HCT116 (cell line): ENCODE data around the gene EYA2. TPM values are rescaled to one million over a fixed set of nuclear protein-coding genes. Genes with fewer than 3 reads are reported as not detected.

Experiments
- ATAC-seq: fragments of 200-7000 bp; cut with Tn5 transposase; 2 replicates; pipeline ENCODE4 v1.9.1; 2020; ENCODE audit warnings: mild to moderate bottlenecking, moderate library complexity
- BruUV-seq: library from RNA; stranded (reverse); fragments of 400-500 nt; replicated peaks from 2 replicates; lab custom pipeline; 2021; lab: Mats Ljungman, UMichigan
- CTCF ChIA-PET: fragments of 300-600 bp; sonication (Branson Sonifier 250); formaldehyde crosslinking; loops from one replicate; lab custom pipeline; 2021; ENCODE audit warnings: antibody characterized with exemption; lab: Charles Lee
- POLR2A ChIA-PET: fragments of 300-600, 350-600 bp; sonication (Branson Sonifier 250); formaldehyde crosslinking; loops from one replicate; lab custom pipeline; 2021; ENCODE audit warnings: antibody characterized with exemption; lab: Charles Lee
- RAD21 ChIA-PET, 2 experiments: fragments of 300-600 bp; sonication (Branson Sonifier 250); formaldehyde crosslinking; loops; one replicate each; lab custom pipeline; 2023; ENCODE audit warnings: low total read pairs in 2 of 2; ENCODE audit not compliant: uncharacterized antibody in 2 of 2, unreplicated experiment in 2 of 2, low non-redundant PET in 1 of 2; lab: Charles Lee
- DNase-seq: peaks from one replicate; pipeline ENCODE4 v3.0.0-alpha.2; 2010; ENCODE audit warnings: low read depth, low spot score
- H2AFZ ChIP-seq: fragments of 200-600 bp; shearing (Covaris generic), sonication (generic); 2 replicates; pipeline ENCODE4 v1.6.1; 2017; ENCODE audit warnings: low read depth, mixed run types, mixed read lengths, antibody characterized with exemption, low read length; ENCODE audit not compliant: poor library complexity, severe bottlenecking
- H3K27ac ChIP-seq: 2 replicates; pipeline ENCODE4 v1.5.1; 2012; ENCODE audit warnings: low read depth, low read length
- H3K27me3 ChIP-seq: fragments of 200-600 bp; sonication (generic); 2 replicates; pipeline ENCODE4 v1.6.1; 2016; ENCODE audit warnings: mixed run types, low read length, mixed read lengths; ENCODE audit not compliant: insufficient read depth
- H3K36me3 ChIP-seq, 2 experiments: fragments of 200-500 bp in 1 of 2; fragments of 200-600 bp in 1 of 2; sonication (Bioruptor generic) in 1 of 2; sonication (generic) in 1 of 2; 2 replicates each; pipeline versions ENCODE4 v1.5.1 to v1.6.1; 2014 to 2016; ENCODE audit warnings: low read length in 2 of 2, inconsistent platforms in 1 of 2, mixed read lengths in 1 of 2, mixed run types in 1 of 2; ENCODE audit not compliant: insufficient read depth in 2 of 2, control insufficient read depth in 1 of 2
- H3K4me1 ChIP-seq, 2 experiments: fragments of 200-600 bp in 1 of 2; sonication (generic) in 1 of 2; 2 replicates each; pipeline versions ENCODE4 v1.5.1 to v1.6.1; 2012 to 2017; ENCODE audit warnings: low read length in 2 of 2, inconsistent platforms in 1 of 2, mild to moderate bottlenecking in 1 of 2, mixed read lengths in 1 of 2, mixed run types in 1 of 2, moderate library complexity in 1 of 2; ENCODE audit not compliant: insufficient read depth in 2 of 2, control insufficient read depth in 1 of 2
- H3K4me2 ChIP-seq: fragments of 200-600 bp; sonication (generic); 2 replicates; pipeline ENCODE4 v1.6.1; 2017; ENCODE audit warnings: mixed run types, low read length, mixed read lengths
- H3K4me3 ChIP-seq, 2 experiments: fragments of 200-600 bp in 1 of 2; sonication (generic) in 1 of 2; replicated peaks in 1 of 2; 2 replicates each; pipeline ENCODE4 v1.5.1; 2011 to 2016; ENCODE audit warnings: low read length in 2 of 2, control low read depth in 1 of 2, low read depth in 1 of 2, mild to moderate bottlenecking in 1 of 2, mixed read lengths in 1 of 2, mixed run types in 1 of 2
- H3K79me2 ChIP-seq: fragments of 200-600 bp; sonication (generic); 2 replicates; pipeline ENCODE4 v1.6.1; 2017; ENCODE audit warnings: mild to moderate bottlenecking, mixed run types, low read length, moderate library complexity, mixed read lengths; ENCODE audit not compliant: insufficient read depth
- H3K9ac ChIP-seq: fragments of 200-600 bp; sonication (generic); 2 replicates; pipeline ENCODE4 v1.6.1; 2016; ENCODE audit warnings: low read length, mixed read lengths
- H3K9me2 ChIP-seq: fragments of 200-600 bp; sonication (generic), shearing (Covaris generic); 2 replicates; pipeline ENCODE4 v1.6.1; 2017; ENCODE audit warnings: mixed run types, mild to moderate bottlenecking, moderate library complexity; ENCODE audit not compliant: insufficient read depth
- H3K9me3 ChIP-seq, 2 experiments: fragments of 200-500 bp in 1 of 2; fragments of 200-600 bp in 1 of 2; sonication (Bioruptor generic) in 1 of 2; sonication (generic) in 1 of 2; 2 replicates each; pipeline ENCODE4 v1.6.1; 2014 to 2017; ENCODE audit warnings: low read length in 2 of 2, mixed read lengths in 2 of 2, inconsistent platforms in 1 of 2, low read depth in 1 of 2, mild to moderate bottlenecking in 1 of 2, mixed run types in 1 of 2, moderate library complexity in 1 of 2; ENCODE audit not compliant: control insufficient read depth in 1 of 2, insufficient read depth in 1 of 2
- H4K20me1 ChIP-seq: fragments of 200-600 bp; sonication (generic), shearing (Covaris generic); 2 replicates; pipeline ENCODE4 v1.6.1; 2017; ENCODE audit warnings: mixed run types, mild to moderate bottlenecking, moderate library complexity; ENCODE audit not compliant: insufficient read depth
- ATF3 ChIP-seq: IDR thresholded peaks from 2 replicates; pipeline ENCODE4 v1.6.1; 2012
- CEBPB ChIP-seq: IDR thresholded peaks from 2 replicates; pipeline ENCODE4 v1.6.1; 2012; ENCODE audit warnings: low read depth
- CTCF ChIP-seq, 3 experiments: fragments of 200-600 bp in 1 of 3; sonication (generic) in 1 of 3; IDR thresholded peaks in 2 of 3; conservative IDR thresholded peaks in 1 of 3; 2 replicates each; pipeline ENCODE4 v1.5.1; 2012 to 2017; ENCODE audit warnings: low read depth in 2 of 3, low read length in 2 of 3, antibody characterized with exemption in 1 of 3, borderline replicate concordance in 1 of 3, control low read depth in 1 of 3, mild to moderate bottlenecking in 1 of 3, mixed read lengths in 1 of 3, mixed run types in 1 of 3, moderate library complexity in 1 of 3; ENCODE audit not compliant: insufficient read depth in 1 of 3
- EGR1 ChIP-seq: IDR thresholded peaks from 2 replicates; pipeline ENCODE4 v1.6.1; 2012; ENCODE audit warnings: low read depth
- ELF1 ChIP-seq: IDR thresholded peaks from 2 replicates; pipeline ENCODE4 v1.6.1; 2012; ENCODE audit warnings: low read depth, borderline replicate concordance
- EZH2 ChIP-seq: fragments of 200-600 bp; sonication (generic); IDR thresholded peaks from 2 replicates; pipeline ENCODE4 v1.6.1; 2017; ENCODE audit warnings: antibody characterized with exemption, mixed run types
- EZH2phosphoT487 ChIP-seq: fragments of 200-600 bp; IDR thresholded peaks from 2 replicates; pipeline ENCODE4 v1.6.1; 2018; ENCODE audit warnings: antibody characterized with exemption, borderline replicate concordance
- FOSL1 ChIP-seq: IDR thresholded peaks from 2 replicates; pipeline ENCODE4 v1.6.1; 2012; ENCODE audit warnings: low read depth
- JUND ChIP-seq: IDR thresholded peaks from 2 replicates; pipeline ENCODE4 v1.6.1; 2012
- POLR2A ChIP-seq: IDR thresholded peaks from 2 replicates; pipeline ENCODE4 v1.7.0; 2011; ENCODE audit warnings: borderline replicate concordance; ENCODE audit not compliant: insufficient read depth, insufficient read length; ENCODE audit errors: extremely low read depth
- POLR2AphosphoS5 ChIP-seq: IDR thresholded peaks from 2 replicates; pipeline ENCODE4 v1.6.1; 2011; ENCODE audit warnings: mild to moderate bottlenecking, low read depth, low read length, moderate library complexity
- RAD21 ChIP-seq: IDR thresholded peaks from 2 replicates; pipeline ENCODE4 v1.6.1; 2012; ENCODE audit warnings: low read depth, mild to moderate bottlenecking
- REST ChIP-seq: IDR thresholded peaks from 2 replicates; pipeline ENCODE4 v1.6.1; 2012; ENCODE audit warnings: low read depth
- SIN3A ChIP-seq: IDR thresholded peaks from 2 replicates; pipeline ENCODE4 v1.6.1; 2012; ENCODE audit warnings: low read depth
- SP1 ChIP-seq: IDR thresholded peaks from 2 replicates; pipeline ENCODE4 v1.6.1; 2012; ENCODE audit warnings: low read depth
- SRF ChIP-seq: IDR thresholded peaks from 2 replicates; pipeline ENCODE4 v1.6.1; 2012; ENCODE audit warnings: low read depth
- TCF7L2 ChIP-seq: IDR thresholded peaks from 2 replicates; pipeline ENCODE4 v1.7.0; 2011; ENCODE audit warnings: borderline replicate concordance, inconsistent platforms; ENCODE audit not compliant: insufficient read depth, insufficient read length; ENCODE audit errors: extremely low read depth
- ZFX ChIP-seq: fragments of 450-650 bp; IDR thresholded peaks from 2 replicates; pipeline ENCODE4 v1.6.1; 2017
- ZNF274 ChIP-seq: fragments of 200-500 bp; sonication (Bioruptor generic); IDR thresholded peaks from 2 replicates; pipeline ENCODE4 v1.6.1; 2014; ENCODE audit warnings: mild to moderate bottlenecking, low read depth, low read length, inconsistent platforms
- intact Hi-C: fragments of 100-400 bp; cut with micrococcal nuclease; formaldehyde crosslinking; loops from 2 replicates; pipeline ENCODE4 v1.10.0; 2022
- total RNA-seq: library from RNA; stranded (reverse); gene quantifications from one replicate; pipeline ENCODE4 v1.2.1, GENCODE V29; 2021; ENCODE audit not compliant: unreplicated experiment
- TF ChIP-seq, protein P1 (sequence below): IDR thresholded peaks from 2 replicates; pipeline ENCODE4 v1.6.1; 2012

EYA2 gene
- total RNA-seq, 1 experiment from 2014 or later, result not detected

DNA sequence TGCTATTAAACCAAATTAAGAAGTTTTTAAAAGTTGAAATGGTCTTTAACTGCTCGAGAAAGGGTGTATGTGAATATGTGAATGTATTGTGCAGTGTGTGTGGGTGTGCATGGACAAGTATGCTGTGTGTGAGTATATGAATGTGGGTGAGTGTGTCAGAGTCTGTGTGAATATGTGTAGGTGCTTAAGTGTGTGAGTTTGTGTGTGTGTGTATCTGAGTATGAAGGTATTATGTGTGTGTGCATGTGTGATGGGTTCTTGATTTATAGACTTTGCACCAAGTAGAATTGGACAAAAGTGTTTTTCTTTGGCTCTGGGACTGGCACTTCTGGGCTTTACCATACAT is 21.6 kb downstream of the EYA2 start:
- Histone ChIP-seq H3K9ac (no peak overlapping the region), H3K4me3 (no peak overlapping the region), H2AFZ (no peak overlapping the region), H3K27ac (no peak overlapping the region), H3K79me2 (no peaks in the 10 kb centered on the region), H3K36me3 (no peaks in the 10 kb centered on the region), H3K27me3 (0 out of 2 replicates have a peak, but pooled peaks cover 1% of the 10 kb centered on the region), H3K9me3 (no peaks in the 10 kb centered on the region)
- BruUV-seq, result no TSS peak
- RAD21 ChIA-PET, result no interaction called here
- ATAC-seq, result no peak
- TF ChIP-seq ZFX (no peak), TCF7L2 (no peak), EZH2phosphoT487 (no peak), POLR2A (no peak), EZH2 (no peak), ZNF274 (no peak), JUND (no peak), POLR2AphosphoS5 (no peak), CTCF (IDR thresholded peaks at IDR 0.05 in 2 of 3, conservative IDR thresholded peaks at IDR 0.05 in 1 of 3; ENCODE audit: borderline replicate concordance in 1 of 3, insufficient read depth in 1 of 3, low read depth in 2 of 3, low read length in 2 of 3) (no peak), ATF3 (no peak), SIN3A (no peak), RAD21 (no peak), SRF (no peak), CEBPB (no peak), FOSL1 (no peak), REST (no peak), SP1 (no peak), EGR1 (no peak), ELF1 (no peak)
- TF ChIP-seq, protein P1, sequence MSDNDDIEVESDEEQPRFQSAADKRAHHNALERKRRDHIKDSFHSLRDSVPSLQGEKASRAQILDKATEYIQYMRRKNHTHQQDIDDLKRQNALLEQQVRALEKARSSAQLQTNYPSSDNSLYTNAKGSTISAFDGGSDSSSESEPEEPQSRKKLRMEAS, result no peak
- TF ChIP-seq, all 23 proteins: peak for 0
- intact Hi-C loops, result no loop called here
- Histone ChIP-seq H3K9me2 (no peaks in the 10 kb centered on the region), H4K20me1 (no peaks in the 10 kb centered on the region), H3K4me1 (no peaks in the 10 kb centered on the region), H3K4me2 (no peak overlapping the region)
- CTCF ChIA-PET, result no interaction called here
- POLR2A ChIA-PET, result no interaction called here
- no peak for DNase-seq
